ENCODE measurements around the gene FRMD3.
A peak's percentile ranks its signal among the peaks of the same experiment; 100 is the strongest.

FRMD3 gene

DNA sequence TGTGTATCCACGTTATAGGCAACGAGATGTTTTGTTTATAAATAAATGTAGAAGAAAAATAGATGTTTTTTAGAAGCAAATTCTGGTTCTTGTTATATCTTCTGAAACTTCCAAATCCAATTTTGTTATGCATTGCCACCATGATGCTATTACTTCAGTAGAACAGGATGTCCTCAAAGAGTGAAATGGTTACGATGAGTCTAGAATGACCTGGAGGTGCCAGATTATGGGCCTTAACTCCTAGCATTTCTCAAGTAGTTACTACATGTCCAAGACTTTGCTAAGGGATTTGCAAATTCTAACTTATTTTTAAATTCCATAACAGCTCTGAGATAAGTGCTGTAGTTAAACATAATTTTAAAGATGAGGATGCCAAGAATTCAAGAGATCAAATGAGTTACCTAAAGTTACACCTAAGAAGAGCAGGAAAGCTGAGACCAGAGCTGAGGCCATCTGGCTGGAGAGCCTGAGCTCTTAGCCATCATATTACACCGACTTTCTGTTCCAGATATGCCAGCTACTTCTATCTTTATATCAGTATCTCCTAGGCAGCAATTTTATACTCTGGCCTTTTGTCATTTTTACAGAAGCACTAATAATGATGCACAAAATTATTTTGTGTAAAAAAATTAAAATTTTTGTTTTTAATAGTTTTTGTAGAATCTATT, 302.0 kb downstream of the FRMD3 start:
- DNase-seq (ENCODE audit: low read depth, low spot score), result no peak

- DNase-seq (ENCODE audit: low read depth, low spot score), result no peak
Observed at GRCh38 chr9:83235526-83235925, 302.7 kb downstream of the FRMD3 start.

DNA sequence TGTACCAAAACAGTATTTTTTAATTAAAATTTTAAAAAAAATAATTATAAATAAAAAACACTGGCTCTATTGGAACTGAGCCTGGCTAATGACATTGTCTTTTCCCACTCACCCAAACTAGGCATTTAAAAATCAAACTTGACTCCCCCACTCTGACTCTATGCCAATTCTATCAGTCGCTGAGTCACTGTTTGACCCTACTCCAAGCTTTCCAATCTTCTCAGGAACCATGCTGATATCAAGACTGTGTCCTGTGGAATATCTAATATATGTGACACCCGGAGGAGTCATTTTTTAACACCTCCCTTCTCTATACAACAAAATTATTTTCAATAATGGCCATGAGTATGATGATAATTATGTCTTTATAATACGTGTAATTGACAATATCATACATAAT, 303.7 kb downstream of the FRMD3 start:
- peak; percentile 39 for DNase-seq (ENCODE audit: low read depth, low spot score)

DNA sequence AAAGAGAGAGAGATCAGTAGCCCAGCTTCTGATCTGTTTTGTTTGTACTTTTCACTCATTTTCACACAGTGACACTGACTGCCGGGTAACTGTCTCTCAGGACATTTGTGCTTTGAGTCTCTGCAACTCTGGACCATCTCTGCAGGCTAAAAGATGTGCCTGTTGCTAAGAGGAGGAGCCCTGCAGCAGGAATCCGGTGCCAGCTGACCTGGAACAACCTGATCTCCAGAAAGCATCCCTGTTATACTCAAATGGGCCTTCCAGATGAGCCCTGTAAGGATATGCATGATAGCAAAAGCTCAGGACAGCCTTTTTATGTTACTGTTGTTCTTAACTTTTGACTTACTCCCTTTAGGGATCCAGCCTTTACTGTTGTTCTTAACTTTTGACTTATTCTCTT, 304.6 kb downstream of the FRMD3 start:
- no peak for DNase-seq (ENCODE audit: low read depth, low spot score)

DNA sequence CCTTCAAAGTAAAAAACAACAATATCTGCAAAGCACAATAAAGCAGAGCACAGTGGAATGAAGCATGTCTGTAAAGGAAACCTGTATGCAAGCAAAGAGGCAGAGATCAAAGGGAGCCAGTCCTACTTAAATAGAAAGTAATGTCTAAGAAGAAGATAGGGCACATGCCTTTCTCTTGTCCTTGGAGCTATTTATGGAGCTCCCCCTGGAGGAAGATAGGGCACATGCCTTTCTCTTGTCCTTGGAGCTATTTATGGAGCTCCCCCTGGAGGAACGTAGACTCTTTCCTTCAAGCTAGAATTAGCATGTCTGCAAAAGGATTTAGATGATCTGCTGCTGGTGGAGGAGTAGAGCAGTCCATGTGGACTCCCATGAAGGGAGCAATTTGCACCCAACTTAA, 307.2 kb downstream of the FRMD3 start:
- no peak for DNase-seq (ENCODE audit: low read depth, low spot score)

DNA sequence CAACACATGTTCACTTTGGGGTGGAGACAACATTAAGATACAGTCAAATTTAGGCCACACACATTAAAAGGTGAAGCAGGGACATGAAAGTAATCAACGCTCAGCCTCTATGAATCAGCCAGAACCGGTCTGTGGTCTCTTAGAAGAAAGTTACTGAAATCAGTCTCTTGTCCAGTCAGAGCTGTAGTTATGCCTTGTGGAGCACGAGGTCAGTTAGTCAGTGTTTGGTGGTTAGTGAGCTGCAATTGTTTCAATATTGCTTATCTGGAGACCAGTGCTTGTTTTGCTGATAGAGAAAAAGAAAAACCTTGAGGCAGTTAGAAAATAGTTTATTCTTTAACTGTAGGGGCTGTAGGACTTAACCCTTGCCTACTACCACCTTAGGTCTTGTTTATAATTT, 317.5 kb downstream of the FRMD3 start:
- DNase-seq (ENCODE audit: low read depth, low spot score), result peak; percentile 84

GRCh38 chr9:83219924-83220438, 318.2 kb downstream of the FRMD3 start:
- no peak for DNase-seq (ENCODE audit: low read depth, low spot score)

DNA sequence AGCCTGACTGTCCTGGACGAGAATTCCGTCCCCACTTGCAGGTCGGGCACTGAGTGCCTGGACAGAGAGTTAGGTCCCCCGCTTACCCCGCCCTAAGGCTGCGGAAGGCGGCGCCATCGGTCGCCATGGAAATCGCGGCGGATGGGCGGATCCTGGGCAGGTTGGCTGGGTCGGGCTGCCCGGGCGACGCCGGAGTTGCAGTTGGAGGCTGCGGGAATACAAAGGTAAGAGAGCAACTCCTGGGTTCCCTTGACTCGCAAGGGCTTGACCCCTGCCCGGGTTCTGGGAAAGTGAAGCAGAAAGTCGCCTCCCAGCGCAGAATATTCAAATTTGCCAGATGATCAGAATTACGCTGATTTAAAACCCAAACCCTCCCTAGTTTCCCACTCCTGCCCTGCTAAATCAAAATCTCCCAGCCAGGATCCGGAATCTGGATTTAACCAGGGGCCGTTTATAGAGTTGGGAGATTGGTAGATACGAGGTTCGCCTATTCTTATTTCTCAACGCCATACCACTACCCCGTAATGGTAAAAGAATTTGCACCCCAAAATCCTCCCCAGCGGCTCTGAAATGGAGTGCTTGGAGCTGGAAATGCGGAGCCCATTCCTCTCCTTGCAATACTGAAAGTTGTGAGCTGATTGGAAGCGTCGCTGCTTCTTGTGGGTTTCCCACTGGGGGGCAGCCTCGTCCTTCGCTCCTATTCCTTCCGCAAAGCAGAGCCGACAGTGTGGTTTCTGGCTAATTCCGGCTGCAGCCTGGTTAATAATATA, 318.9 kb downstream of the FRMD3 start:
- DNase-seq (ENCODE audit: low read depth, low spot score), result peak; percentile 88

GRCh38 chr9:83218411-83219090, 319.6 kb downstream of the FRMD3 start:
- no peak for DNase-seq (ENCODE audit: low read depth, low spot score)

- DNase-seq (ENCODE audit: low read depth, low spot score), result no peak
Observed at GRCh38 chr9:83209188-83209731, 328.9 kb downstream of the FRMD3 start.

DNA sequence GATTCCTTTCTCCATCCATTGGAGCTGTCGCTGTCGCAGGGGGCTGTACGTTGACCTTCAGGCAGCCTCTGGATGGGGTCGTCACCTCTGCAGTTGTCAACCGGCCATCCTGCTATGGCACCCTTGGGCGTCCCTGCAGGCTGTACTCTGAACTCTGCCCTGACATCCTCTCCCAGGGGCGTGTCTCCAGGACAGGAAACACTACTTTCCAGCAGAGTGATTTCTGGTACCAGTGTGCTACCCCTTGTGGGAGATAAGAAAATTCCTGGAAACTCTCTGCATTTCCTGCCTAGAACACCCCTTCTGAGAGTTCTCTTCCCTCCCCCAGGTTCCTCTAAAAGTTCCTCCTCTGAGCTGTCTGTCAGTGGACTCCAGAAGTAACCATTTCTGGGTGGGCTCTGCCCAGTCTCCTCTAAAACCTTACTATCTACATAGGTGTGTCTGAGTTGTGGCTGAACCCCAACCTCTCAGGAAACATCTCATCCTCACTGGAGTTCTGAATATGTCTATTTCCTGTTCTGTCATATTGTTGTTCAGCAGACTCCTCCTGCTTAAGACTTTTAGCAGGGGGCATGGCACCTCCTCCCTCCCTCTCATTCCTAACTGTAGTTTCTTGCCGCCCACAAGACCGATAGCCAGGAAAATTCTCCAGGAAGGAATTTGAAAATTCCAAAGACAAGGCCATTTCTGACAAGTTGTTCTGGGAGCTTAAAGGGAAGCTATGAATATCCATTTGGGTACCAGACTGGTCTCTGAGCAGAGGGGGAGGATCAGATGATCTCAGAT, 329.9 kb downstream of the FRMD3 start:
- DNase-seq (ENCODE audit: low read depth, low spot score), result peak; percentile 19

DNA sequence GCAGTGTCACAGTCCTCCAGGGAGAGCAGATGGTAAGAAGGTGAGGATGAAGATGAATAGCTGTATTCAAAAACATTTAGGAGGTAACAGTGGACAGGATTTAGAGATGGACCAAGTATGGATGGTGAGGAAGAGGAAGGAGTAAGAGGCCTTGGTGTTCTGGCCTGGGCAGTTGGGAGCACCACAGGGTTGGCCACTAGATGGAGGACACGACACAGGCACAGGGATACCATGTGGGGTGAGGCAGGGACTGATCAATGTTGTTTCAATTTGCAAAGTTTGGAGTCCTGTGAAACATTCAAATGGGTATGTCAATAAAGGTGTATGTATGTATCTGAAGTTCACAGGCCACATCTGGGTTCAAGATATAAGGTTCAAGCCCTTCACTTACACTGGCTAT, 334.2 kb downstream of the FRMD3 start:
- DNase-seq (ENCODE audit: low read depth, low spot score), result no peak

DNA sequence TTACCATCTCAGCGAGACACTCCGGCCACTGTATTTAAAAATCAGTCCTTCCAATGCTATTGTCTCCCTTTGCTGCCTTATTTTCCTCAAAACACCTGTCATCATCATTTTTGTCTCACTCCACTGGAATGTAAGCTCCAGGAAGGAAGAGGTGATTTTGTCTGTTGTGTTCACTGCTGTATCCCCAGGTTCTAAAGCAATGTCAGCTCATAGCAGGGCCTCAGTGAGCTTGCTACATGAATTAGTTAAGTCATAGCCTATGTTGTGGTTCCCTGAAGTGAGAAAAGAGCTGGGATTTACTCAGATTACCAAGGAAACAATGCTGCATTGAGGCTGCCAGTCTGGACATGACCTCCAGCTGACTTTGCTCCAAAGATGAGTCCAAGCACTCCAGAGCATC, 337.7 kb downstream of the FRMD3 start:
- no peak for DNase-seq (ENCODE audit: low read depth, low spot score)

DNA sequence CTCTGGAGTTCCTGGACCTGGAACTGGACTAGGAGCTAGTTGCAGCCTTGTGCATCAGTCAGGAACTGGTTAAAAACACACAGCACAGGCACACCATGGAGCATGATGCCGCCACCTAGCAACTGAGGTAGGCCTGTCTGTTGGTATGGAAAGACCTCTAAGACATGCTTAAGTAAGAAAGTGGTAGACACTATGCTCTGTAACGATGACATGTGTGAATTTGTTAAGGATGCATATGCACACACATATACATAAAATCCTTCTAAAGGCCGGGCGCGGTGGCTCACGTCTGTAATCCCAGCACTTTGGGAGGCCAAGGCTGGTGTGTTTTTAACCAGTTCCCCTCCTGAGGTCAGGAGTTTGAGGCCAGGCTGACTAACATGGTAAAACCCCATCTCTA, 338.4 kb downstream of the FRMD3 start:
- no peak for DNase-seq (ENCODE audit: low read depth, low spot score)

GRCh38 chr9:83199240-83199639, 339.0 kb downstream of the FRMD3 start:
- DNase-seq (ENCODE audit: low read depth, low spot score), result peak; percentile 79

DNA sequence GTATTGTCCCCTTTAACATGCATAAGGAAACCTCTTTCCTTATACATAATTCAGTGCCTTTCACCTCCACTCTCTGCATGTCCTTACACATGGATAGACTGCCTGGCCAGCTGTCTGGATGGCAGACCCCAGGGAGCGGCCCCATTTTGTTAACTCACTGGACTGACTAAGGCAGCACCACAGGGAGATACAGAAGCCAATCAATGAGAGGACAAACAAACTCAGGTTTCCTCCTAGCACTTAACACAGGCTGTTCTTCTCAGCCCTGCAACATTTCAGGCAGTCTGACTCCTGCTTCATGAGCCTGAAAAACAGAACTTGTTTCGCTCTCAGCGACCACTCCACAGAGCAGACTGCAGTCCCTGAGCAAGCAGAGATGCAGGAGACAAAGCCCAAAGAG, 339.8 kb downstream of the FRMD3 start:
- DNase-seq (ENCODE audit: low read depth, low spot score), result no peak

DNA sequence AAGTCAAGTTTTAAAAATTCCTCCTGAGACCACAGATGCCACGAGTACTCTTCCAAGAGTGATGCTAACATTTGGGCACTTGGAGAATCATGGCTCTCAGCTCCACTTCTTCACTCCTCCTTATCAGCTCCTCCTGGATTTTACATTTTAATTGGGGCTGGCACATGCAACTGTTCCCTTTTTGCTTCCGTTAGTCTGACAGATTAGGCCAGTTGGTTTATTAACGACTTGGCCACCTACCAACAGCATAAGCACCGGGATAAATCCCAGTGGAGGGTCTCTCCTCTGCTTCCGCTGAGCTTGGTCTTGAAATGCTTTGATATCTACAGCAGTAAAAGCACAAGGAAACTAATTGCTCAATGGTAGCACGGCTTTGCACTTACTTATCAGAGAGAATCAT, 340.6 kb downstream of the FRMD3 start:
- peak; percentile 25 for DNase-seq (ENCODE audit: low read depth, low spot score)

DNA sequence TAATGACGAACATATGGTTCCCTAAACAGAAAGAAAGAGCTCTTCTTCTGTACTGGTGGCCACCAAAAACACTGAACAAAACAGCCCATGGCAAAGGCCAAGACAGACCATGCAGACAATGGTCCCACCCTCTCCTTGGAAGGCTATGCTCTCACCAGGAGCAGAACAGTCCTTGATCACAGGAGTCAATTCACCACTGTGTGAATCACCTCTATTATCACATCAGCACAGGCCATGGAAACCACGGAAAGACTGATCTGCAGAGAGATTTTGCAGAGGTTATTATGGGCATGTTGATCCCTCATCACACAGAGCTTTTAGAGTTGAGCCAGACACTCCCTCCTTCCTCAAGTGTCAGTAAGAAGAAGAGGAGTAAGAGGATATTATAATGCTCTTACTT, 341.3 kb downstream of the FRMD3 start:
- DNase-seq (ENCODE audit: low read depth, low spot score), result no peak

Data from astrocyte of the hippocampus (primary cell).